Measurements from ENCODE around the gene GBP3.

The GBP3 gene

DNA sequence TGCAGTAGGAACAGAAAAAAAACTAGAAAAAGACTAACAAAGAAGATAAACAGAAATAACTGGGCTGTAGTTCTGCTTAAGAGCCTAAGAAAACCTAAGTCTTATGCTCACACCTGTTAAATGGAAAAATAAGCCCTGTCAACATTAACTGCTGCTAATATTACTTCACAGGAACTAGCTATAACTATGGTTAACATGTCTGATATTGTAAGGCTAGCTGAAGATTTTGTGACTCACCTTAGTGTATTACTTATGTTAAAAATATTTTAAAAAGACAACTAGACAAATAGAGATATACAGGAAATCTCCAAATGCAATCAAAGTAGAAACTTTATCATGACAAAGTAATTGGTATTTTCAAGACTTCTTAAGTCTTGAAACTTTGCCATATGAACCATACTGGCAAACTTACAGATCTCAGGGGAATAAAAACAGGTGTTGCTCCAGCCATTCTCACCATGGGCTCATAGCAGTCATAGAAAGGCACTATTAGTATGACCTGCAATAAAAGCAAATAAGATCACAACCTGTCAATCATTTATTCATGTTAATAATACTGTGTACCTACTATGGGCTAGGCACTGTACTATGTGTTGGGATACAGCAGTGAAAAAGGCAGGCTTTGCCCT is 60.9 kb downstream of the GBP3 start:
- H3K9me2 ChIP-seq (replicated peaks; ENCODE audit: low read depth, low read length) = no peaks in the 10 kb centered on the region
- TF ChIP-seq EZH2phosphoT487 (IDR thresholded peaks at IDR 0.05; ENCODE audit: borderline replicate concordance) = no peak
- TF ChIP-seq, protein P1, sequence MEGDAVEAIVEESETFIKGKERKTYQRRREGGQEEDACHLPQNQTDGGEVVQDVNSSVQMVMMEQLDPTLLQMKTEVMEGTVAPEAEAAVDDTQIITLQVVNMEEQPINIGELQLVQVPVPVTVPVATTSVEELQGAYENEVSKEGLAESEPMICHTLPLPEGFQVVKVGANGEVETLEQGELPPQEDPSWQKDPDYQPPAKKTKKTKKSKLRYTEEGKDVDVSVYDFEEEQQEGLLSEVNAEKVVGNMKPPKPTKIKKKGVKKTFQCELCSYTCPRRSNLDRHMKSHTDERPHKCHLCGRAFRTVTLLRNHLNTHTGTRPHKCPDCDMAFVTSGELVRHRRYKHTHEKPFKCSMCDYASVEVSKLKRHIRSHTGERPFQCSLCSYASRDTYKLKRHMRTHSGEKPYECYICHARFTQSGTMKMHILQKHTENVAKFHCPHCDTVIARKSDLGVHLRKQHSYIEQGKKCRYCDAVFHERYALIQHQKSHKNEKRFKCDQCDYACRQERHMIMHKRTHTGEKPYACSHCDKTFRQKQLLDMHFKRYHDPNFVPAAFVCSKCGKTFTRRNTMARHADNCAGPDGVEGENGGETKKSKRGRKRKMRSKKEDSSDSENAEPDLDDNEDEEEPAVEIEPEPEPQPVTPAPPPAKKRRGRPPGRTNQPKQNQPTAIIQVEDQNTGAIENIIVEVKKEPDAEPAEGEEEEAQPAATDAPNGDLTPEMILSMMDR (conservative IDR thresholded peaks at IDR 0.05; ENCODE audit: low read length) = no peak
- H3K27me3 ChIP-seq (ENCODE audit: insufficient read depth, low read length, poor library complexity, severe bottlenecking) = no peaks in the 10 kb centered on the region
- H3K9ac ChIP-seq (ENCODE audit: low read depth, low read length, poor library complexity, severe bottlenecking) = no peak overlapping the region
- no peak overlapping the region for H3K4me2 ChIP-seq (ENCODE audit: low read depth, low read length, poor library complexity, severe bottlenecking)
- peaks cover 59% of the 10 kb centered on the region for H3K36me3 ChIP-seq (ENCODE audit: insufficient read depth, low read length)
- H4K20me1 ChIP-seq (ENCODE audit: insufficient read depth, low read length, poor library complexity, severe bottlenecking) = no peaks in the 10 kb centered on the region
- no peaks in the 10 kb centered on the region for H3K4me1 ChIP-seq (ENCODE audit: insufficient read depth, low read length, poor library complexity, severe bottlenecking)
- no peak overlapping the region for H3K4me3 ChIP-seq (ENCODE audit: low read length, poor library complexity, severe bottlenecking)
- H2AFZ ChIP-seq (ENCODE audit: low read length) = no peak overlapping the region
- H3K9me3 ChIP-seq (ENCODE audit: insufficient read depth, low read depth, low read length) = no peaks in the 10 kb centered on the region
- no peaks in the 10 kb centered on the region for H3K79me2 ChIP-seq (ENCODE audit: insufficient read depth, low read length)
- H3F3A ChIP-seq (ENCODE audit: low read depth) = no peaks in the 10 kb centered on the region

GRCh38 chr1:88961081-88961480 is 61.6 kb downstream of the GBP3 start:
- H3K9me3 ChIP-seq (ENCODE audit: insufficient read depth, low read depth, low read length) = no peaks in the 10 kb centered on the region
- no peak overlapping the region for H2AFZ ChIP-seq (ENCODE audit: low read length)
- no peak overlapping the region for H3K9ac ChIP-seq (ENCODE audit: low read depth, low read length, poor library complexity, severe bottlenecking)
- no peak for TF ChIP-seq EZH2phosphoT487 (IDR thresholded peaks at IDR 0.05; ENCODE audit: borderline replicate concordance)
- TF ChIP-seq, protein P1 (conservative IDR thresholded peaks at IDR 0.05; ENCODE audit: low read length) = no peak
- no peaks in the 10 kb centered on the region for H3K27me3 ChIP-seq (ENCODE audit: insufficient read depth, low read length, poor library complexity, severe bottlenecking)
- peaks cover 60% of the 10 kb centered on the region for H3K36me3 ChIP-seq (ENCODE audit: insufficient read depth, low read length)
- H3K4me3 ChIP-seq (ENCODE audit: low read length, poor library complexity, severe bottlenecking) = no peak overlapping the region
- no peaks in the 10 kb centered on the region for H3K4me1 ChIP-seq (ENCODE audit: insufficient read depth, low read length, poor library complexity, severe bottlenecking)
- H3K9me2 ChIP-seq (replicated peaks; ENCODE audit: low read depth, low read length) = no peaks in the 10 kb centered on the region
- no peaks in the 10 kb centered on the region for H3F3A ChIP-seq (ENCODE audit: low read depth)
- no peaks in the 10 kb centered on the region for H3K79me2 ChIP-seq (ENCODE audit: insufficient read depth, low read length)
- H4K20me1 ChIP-seq (ENCODE audit: insufficient read depth, low read length, poor library complexity, severe bottlenecking) = no peaks in the 10 kb centered on the region
- H3K4me2 ChIP-seq (ENCODE audit: low read depth, low read length, poor library complexity, severe bottlenecking) = no peak overlapping the region
